ENCODE results near the gene DTX3. TPM values are rescaled to one million over a fixed set of nuclear protein-coding genes. Genes with fewer than 3 reads are reported as not detected.
"Not testable (repeated sequence)": the region's sequence is repeated elsewhere in the genome, so short reads cannot be mapped to it uniquely, and the experiment has no call there.

The DTX3 gene
- total and polyA plus RNA-seq, 7 donors, result 3.5 to 9.1 (median 4.5) TPM

- no peaks in the 10 kb centered on the region for H3K9me3 ChIP-seq
- H3K4me3 ChIP-seq, result no peak overlapping the region
- no peak overlapping the region for H3K27ac ChIP-seq
- 49 to 55% (median 50%) methylated on average over 4 of the region's 4 CpGs for WGBS, 3 donors
- no peaks in the 10 kb centered on the region for H3K4me1 ChIP-seq
- DNase-seq (no peak), ATAC-seq (no peak)
- peaks cover 0 to 16% (median 0%) of the 10 kb centered on the region in 3 donors for H3K27me3 ChIP-seq (ENCODE audit: insufficient read depth in 3 of 3, low read length in 2 of 3)
- intact Hi-C loops (cut with DNase I), result no loop called here
- no peaks in the 10 kb centered on the region for H3K36me3 ChIP-seq (ENCODE audit: insufficient read depth in 1 of 2, low read depth in 1 of 2)
- TF ChIP-seq CTCF (IDR thresholded peaks at IDR 0.05), result no peak
Measured at GRCh38 chr12:57563358-57563757, 41.3 kb upstream of the DTX3 start.

DNA sequence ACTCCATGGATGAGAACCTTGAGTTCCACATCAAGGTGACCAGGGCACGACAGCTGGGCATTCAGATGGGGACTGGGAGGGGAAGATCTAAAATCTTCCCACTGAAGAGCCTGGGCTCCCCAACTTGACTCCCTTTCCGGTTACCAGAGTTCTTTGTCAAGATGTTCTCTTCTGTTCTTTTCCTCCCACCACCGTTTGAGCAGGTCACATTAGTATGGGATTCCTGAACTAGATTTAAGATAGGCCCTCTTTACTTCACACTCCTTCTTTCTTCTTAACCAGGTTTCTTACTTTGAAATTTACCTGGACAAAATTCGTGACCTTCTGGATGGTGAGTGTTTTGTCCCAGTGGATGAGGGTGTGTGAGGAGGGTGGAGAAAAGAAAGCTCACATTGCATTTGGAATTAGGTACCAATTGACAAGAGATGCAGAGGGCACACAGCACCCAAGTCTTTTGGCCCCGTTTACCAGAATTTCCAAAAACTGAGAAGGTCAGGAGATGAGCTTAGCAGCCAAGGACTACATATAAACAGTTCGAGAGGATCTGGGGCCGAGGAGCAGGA, 40.4 kb upstream of the DTX3 start:
- Histone ChIP-seq H3K27ac (no peak overlapping the region), H3K36me3 (ENCODE audit: insufficient read depth in 1 of 2, low read depth in 1 of 2) (no peaks in the 10 kb centered on the region), H3K4me3 (no peak overlapping the region), H3K9me3 (no peaks in the 10 kb centered on the region), H3K4me1 (no peaks in the 10 kb centered on the region), H3K27me3 (ENCODE audit: insufficient read depth in 3 of 3, low read length in 2 of 3) (peaks cover 0 to 21% (median 0%) of the 10 kb centered on the region in 3 donors)
- 74 to 83% (median 79%) methylated on average over 7 of the region's 7 CpGs for WGBS, 3 donors
- TF ChIP-seq CTCF (IDR thresholded peaks at IDR 0.05), result no peak
- intact Hi-C loops (cut with DNase I), result no loop called here
- no peak for ATAC-seq
- no peak for DNase-seq

- intact Hi-C loops (cut with DNase I), result no loop called here
- DNase-seq (no peak), ATAC-seq (no peak)
- no peak for TF ChIP-seq CTCF (IDR thresholded peaks at IDR 0.05)
- no peaks in the 10 kb centered on the region for H3K36me3 ChIP-seq (ENCODE audit: insufficient read depth in 1 of 2, low read depth in 1 of 2)
- 53 to 66% (median 57%) methylated on average over 6 of the region's 6 CpGs for WGBS, 3 donors
- no peak overlapping the region for H3K27ac ChIP-seq
- no peaks in the 10 kb centered on the region for H3K9me3 ChIP-seq
- H3K27me3 ChIP-seq (ENCODE audit: insufficient read depth in 3 of 3, low read length in 2 of 3), result peaks cover 0 to 30% (median 0%) of the 10 kb centered on the region in 3 donors
- no peaks in the 10 kb centered on the region for H3K4me1 ChIP-seq
- no peak overlapping the region for H3K4me3 ChIP-seq
Measured at GRCh38 chr12:57568838-57569237, 35.8 kb upstream of the DTX3 start.

- 85% methylated on average over 18 of the region's 18 CpGs for WGBS, 3 donors
Measured at GRCh38 chr12:57569858-57570257, 34.8 kb upstream of the DTX3 start.

GRCh38 chr12:57570438-57570837, 34.2 kb upstream of the DTX3 start:
- H3K4me3 ChIP-seq; intact Hi-C loops (cut with DNase I); H3K27ac ChIP-seq; DNase-seq; H3K36me3 ChIP-seq (ENCODE audit: insufficient read depth in 1 of 2, low read depth in 1 of 2); H3K4me1 ChIP-seq; ATAC-seq; H3K9me3 ChIP-seq: not testable (repeated sequence)
- WGBS, 3 donors, result 78 to 82% (median 81%) methylated on average over 13 of the region's 13 CpGs
- H3K27me3 ChIP-seq (ENCODE audit: insufficient read depth in 3 of 3, low read length in 2 of 3), result peaks cover 0 to 30% (median 0%) of the 10 kb centered on the region in 3 donors

More at GRCh38 chr12:57569858-57570257, 34.8 kb upstream of the DTX3 start:
- Histone ChIP-seq H3K4me1 (no peaks in the 10 kb centered on the region), H3K27ac (no peak overlapping the region), H3K27me3 (ENCODE audit: insufficient read depth in 3 of 3, low read length in 2 of 3) (peaks cover 0 to 30% (median 0%) of the 10 kb centered on the region in 3 donors), H3K4me3 (no peak overlapping the region), H3K36me3 (ENCODE audit: insufficient read depth in 1 of 2, low read depth in 1 of 2) (no peaks in the 10 kb centered on the region), H3K9me3 (no peaks in the 10 kb centered on the region)
- DNase-seq (no peak), ATAC-seq (no peak)
- intact Hi-C loops (cut with DNase I), result no loop called here
- no peak for TF ChIP-seq CTCF (IDR thresholded peaks at IDR 0.05)

All from psoas muscle (tissue), 8 donors.